AG20443 (cell line): ENCODE measurements around the gene OMA1.
"Not testable (repeated sequence)": the region's sequence is repeated elsewhere in the genome, so short reads cannot be mapped to it uniquely, and the experiment has no call there.

Experiments used
- DNase-seq: peaks from one replicate; pipeline ENCODE4 v3.0.0; 2012; ENCODE audit warnings: low spot score, mixed read lengths

The OMA1 gene

DNA sequence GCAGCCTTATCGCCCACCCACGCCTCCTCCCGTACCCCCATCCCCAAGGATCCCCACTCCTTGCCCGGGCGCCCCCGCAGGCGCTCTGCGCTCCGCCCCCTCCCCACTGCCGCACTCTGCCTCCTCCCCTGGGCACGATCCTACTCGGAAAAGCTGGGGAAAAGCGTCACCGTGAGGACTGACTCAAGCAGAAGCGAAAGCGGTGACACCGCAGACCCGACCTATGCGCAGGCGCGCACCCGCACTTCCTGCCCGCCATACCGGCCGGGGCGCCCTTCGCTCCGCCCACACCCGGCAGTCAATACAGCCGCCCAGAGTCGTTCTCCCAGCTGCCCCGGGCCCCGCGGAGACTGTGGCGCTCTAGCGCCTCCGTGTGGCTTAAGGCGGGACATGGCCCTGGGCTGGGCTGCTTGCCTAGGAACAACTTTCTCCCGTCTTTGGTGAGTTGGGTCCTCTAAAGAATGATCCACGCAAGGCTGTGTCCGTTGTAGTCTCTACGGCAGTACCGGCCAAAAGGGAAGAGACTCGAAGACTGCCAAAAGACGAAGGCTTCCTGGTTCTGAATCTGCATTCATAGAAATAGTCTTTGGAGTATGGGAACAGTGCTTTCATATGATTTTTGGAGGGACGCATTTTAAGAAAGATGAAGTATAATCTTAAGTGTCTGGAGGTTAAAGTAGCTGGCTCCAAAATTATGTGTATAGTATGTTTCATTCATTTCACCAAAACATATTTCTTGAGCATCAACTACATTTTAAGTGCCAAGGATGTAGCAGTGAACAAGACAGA lies at the start of gene OMA1:
Gene OMA1 (minus strand): TSS at position 207 of the 789 bp plus-strand sequence. CDS start 7,432 bp downstream, outside the sequence.
- DNase-seq: peak; percentile 100

DNA sequence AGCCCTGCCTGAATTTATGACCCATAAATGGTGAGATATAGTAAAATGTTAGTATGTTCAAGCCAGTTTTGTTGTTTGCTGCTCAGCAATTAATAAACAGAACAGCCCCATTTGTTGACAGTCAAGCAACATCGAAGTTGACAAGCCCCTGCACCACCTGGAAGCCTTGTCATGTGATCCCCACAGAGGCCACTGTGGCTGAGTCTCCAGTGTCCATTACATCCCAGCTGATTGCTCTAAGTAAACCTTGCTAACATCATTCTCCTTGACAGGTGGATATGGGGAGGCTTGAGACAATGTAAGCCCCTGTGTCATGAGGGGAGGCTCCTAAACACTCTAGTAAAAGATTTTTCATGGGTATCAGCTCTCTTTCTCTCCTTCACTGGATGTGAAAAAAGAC lies 48.0 kb upstream of the OMA1 start:
- DNase-seq: no peak

DNA sequence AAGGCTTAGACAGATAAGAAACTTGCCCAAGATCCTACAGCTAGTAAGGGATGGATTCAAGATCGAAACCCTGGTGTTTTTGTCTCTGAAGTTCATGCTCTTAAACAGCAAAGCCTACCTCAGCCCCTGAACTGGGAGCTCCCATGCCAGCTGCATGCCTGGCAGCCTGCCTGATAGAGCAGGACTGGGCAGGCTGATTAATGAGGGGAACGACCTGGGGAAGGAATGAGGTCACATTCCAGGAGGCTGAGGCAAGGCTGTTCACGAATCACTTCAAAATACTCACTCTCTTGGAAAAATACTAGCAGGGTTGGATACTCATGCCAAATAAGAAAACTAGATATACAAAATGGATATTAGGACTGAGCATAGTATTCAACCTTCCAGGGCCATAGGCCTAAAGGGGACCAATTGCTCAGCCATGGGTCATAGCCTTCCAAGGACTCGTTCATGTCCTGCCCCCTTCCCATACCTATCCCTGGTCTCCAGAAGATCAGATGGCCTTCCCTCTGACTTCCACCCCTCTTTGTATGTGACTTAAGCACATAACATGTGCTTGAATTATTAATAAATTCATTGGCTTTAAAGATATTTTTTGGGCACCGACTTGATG lies 46.1 kb upstream of the OMA1 start:
- peak; percentile 91 for DNase-seq

DNA sequence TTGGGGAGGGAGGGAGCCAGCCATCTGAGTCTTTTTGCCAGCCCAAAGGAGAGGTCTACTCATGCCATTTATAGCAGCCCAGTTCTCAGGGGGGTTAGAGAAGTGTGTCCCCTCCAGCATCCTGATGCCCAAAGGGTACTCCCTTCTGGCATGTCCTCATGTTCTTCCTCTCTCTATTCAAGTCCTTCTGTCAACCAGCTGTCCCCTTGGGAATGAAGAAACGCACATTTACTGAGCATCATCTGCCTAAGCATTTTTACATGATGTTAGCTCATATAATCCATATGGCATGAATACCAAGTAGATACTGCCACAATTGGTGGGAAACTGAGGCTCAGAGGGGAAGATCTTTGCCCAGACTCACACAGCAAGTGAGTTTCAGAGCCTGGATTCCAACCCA lies 45.3 kb upstream of the OMA1 start:
- DNase-seq: no peak

DNA sequence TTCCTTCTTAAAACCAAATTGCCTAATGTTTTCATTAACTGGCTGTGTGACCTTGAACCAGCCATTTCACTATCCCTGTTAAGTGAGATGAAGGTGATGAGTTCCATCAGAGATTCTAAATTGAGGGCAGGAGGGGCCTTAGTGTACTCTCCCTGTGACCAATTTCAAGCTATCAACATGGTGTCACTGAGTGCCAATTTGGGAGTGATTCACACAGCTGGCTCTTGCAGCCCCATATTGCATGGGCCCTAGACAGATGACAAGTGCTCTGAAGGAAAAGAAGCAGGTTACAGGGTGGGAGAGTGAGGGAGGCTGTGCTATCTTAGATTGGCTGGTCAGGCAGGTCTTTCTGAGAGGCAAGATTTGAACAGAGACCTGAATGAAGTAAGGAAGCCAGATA lies 43.5 kb upstream of the OMA1 start:
- DNase-seq: no peak

DNA sequence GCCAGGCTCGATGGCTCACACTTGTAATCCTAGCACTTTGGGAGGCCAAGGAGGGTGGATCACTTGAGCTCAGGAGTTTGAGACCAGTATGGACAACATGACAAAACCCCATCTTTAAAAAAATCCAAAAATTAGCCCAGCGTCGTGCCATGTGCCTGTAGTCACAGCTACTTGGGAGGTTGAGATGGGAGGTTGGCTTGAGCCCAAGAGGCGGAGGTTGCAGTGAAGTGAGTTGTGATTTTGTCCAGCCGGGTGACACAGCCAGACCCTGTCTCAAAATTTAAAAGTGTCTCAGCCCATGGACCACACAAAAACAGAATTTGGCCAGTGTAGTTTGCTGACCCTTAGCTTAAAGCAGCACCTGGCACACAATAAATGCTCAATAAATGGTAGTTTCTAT lies 41.9 kb upstream of the OMA1 start:
- DNase-seq: no peak

DNA sequence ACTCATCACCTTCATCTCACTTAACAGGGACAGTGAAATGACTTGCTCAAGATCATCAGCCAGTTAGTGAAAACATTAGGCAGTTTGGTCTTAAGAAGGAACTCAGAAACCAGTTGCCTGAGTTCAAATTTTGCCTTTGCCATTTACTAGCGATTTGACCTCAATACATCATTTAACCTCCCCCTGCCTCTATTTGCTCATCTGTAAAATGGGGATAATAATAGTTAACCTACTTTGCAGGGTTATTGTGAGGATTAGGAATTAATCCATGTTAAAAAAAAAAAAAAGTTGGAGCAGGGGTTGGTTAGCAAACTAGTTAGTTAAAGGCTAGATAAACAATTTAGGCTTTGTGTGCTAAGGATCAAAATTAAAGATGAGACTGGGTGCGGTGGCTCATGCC lies 41.1 kb upstream of the OMA1 start:
- DNase-seq: no peak

DNA sequence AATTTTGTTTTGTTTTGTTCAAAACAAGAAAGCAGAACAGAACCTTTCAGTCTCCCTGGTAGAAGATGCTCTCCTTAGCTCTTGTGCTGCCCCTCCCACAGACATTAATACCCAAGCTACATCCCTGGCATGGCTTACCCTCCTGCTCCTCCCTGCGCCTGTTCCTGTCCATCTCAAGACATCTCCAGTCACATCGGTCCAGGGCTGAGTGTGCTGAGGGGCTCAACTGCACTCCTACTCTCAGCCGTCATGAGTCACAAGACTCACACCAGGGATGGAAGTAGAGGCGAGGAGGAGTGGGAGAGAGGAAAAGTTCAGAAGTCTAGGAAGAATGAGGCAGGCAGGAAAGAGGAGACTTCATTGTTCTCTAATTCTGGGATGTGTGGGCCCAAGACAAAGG lies 39.7 kb upstream of the OMA1 start:
- no peak for DNase-seq

DNA sequence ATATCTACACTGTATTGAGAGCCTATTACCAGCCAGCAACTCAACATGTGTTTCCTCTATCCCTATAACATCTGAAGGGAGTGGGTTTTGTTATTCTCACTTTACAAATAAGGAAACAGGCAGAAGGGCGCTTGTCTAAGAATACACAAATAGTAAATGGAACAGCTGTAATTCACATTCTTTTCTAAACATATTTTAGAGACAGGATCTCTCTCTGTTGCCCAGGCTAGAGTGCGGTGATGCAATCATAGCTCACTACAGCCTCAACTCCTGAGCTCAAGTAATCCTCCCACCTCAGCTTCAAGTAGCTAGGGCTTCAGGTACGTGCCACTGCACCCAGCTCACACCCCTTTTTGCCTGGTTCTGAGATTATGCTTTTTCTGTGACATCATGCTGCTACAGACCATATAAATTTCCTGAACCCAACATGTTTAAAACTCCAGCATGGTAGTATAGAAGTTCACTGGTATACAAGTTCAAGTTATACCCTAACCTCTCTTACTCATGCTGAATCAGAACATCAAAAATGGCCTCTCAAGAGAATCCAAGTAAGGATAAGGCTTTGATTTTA lies 39.1 kb upstream of the OMA1 start:
- DNase-seq: no peak

DNA sequence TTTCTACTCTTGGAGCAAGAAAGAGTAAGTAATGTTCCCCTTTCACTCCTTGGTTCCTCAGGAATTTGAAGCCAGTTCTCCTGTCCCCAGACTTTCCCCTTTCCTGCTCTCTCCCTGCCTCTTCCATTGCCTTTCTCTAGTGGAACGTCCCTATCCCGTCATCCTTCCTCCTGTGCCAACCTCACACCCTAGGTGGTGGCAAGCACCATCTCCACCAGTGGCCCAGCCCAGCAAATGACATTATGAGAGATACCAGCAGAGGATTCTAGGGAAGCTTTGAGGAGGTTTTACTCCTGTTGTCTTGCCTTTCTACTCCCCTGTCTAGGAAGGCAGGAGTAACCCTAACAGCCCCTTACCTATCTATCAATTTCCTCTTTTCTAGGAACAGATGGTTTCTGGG lies 38.6 kb upstream of the OMA1 start:
- no peak for DNase-seq

DNA sequence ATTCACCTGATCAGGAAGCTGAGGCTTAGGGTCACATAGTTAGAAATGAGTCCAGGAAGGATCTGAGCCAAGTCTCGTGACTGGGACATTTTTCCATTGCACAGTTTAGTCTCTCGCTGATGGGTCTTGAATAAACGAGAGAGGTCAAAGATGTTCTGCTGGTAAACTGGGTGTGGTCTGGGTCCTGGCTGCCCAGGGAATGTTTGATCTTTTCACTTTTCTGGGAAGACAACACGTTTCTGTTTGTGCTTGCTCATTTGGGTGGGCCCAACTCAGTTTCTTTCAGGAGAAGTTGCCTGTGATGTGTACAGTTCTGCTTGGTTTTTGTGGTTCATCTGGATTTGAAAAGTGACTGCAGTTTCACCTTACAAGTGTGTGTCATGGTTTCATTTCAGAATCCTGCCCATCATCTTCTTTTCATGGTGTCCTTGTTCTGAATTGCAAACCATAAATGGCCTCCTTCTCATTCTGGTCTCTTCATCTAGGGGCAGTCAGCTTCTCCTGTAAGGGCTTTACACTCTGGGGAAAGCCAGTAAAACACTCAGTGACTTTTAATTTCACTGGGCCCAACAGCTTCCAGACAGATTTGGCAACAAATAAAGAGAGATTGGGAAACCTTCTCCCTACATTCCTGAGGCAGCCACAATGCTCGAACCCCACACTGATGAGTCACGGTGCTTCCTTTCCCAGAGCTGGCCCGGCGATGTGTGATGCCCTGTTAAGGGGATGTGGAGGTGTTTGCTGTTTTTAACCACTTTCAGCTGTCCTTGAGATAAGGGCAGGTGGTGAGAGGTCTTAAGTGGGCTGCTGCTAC lies 37.8 kb upstream of the OMA1 start:
- DNase-seq: peak; percentile 93

DNA sequence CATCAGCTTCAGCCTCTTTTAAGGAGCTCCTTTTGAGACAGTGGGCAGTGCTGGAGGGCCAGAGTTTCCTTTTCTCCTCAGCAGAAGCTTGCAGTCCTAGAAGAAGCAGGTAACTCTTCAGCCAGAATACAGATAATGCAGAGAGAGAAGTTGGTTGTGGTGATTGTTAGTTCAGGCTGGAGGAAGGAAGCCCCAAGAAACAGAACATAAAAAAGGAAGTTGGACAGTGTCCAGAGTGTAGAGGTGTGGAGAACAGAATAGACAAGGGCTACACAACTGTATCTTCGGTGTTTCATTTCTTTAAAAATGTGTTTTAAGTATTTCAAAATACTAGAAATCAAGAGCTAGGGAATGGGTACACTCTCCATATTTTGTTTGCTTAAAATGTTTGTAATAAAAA lies 37.0 kb upstream of the OMA1 start:
- no peak for DNase-seq

DNA sequence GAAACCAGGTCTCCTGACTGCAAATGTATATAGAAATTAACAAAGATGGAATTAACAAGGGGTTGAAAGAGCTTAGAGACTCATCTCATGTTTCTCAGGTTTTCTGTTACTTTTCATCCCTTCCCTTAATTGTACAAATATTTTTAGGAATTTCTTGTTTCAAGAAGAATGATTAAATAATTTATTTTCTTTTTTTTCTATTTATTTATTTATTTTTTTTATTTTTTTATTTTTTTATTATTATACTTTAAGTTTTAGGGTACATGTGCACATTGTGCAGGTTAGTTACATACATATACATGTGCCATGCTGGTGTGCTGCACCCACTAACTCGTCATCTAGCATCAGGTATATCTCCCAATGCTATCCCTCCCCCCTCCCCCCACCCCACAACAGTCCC lies 35.6 kb upstream of the OMA1 start:
- DNase-seq: not testable (repeated sequence)

DNA sequence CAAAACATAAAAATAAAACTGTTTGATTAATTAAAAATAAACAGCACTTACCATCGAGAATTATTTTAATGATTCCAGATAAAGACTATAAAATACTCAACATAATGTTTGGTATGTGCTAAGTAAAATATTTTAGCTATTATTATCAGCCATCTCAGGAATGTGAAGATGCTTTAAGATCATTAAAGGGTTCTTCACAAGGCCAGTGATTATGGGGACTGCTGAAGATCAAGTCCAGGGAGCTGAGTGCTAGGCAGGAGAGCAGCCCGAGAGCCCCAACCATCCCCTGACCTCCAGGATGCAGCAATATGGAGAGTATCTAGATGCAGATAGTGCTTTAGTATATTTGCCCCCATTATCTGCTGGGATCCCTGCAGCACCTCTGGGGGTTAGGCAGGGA lies 35.1 kb upstream of the OMA1 start:
- no peak for DNase-seq

DNA sequence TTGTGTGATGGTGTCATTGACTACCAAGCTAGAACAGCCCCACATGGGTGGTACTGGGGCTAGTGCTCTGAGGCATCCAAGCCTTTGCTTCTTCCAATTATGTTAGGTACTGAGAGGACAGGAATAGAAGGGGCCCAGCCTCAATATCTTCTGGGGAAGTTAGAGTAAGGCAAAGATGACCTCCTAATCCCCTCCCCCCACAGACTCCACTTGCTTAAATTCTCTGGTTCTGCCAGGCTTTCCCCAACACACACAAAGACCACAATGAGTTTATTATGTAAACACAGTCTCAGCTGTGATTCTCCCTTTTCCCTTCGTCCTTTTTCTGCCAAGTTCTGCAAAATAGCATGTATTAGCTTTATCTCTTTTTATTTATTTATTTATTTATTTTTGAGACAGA lies 33.7 kb upstream of the OMA1 start:
- no peak for DNase-seq

DNA sequence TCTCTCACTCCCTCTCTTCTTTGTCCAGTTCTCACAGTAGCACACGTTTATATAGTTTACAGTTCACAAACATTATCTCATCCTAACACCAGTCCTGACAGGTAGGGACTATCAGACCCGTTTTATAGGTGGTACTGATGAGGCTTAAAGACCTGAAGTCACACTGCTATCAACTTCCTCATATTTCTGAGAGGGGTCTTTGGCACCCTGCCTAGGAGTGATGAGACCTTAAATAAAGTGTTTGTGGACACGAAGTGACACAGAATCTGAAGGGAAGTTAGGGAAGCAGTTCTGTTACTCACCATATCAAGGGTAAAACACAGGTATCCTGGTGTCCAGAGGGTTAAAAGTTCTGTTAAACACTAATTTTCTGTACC lies 31.1 kb upstream of the OMA1 start:
- DNase-seq: no peak

DNA sequence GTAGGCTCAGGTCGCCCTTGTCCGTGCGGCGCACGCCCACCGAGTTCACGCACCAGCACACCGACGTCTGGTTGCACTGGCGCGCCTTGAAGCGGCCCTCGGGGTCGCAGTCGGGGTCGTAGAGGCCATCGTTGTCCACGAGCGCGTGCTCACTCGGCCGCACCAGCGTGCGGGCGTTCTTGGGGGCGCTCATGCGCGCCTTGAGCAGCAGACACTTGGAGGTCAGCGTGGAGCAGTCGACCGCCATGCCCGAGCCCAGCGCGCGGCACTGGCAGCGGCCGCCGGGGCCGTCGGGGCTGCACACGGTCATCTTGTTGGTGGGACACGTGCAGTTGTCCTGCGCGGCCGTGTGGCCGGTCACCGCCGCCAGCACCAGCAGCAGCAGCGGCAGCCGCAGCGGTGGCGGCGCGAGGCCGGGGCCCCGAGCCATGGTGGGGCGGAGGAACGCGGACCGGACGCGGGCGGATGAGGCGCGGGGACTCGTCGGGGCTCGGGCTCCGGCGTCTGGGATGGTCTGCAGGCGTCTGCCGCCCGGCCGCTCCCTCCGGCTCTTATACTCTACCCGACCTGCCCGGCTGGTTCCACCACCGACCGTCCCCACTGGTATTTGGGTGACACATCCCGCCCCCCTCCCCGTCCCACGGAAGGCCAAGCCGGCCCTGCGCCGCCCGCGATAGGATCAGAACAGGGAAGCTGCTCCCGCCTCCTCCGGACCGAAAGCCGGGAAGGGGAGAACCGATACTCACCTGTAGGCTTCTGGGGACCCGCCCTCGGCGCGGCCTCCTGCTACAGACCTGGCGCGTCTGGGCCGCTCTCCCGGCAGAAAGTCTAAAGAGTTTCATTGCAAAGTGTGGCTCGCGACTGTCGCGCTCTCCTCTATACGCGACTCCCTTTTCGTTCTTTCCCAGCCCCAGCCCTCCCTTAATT lies 30.5 kb upstream of the OMA1 start, which contains the start of gene TACSTD2:
Gene TACSTD2 (minus strand): TSS at position 526 of the 927 bp plus-strand sequence. CDS start 96 bp downstream, at position 430.
- peak; percentile 39 for DNase-seq

DNA sequence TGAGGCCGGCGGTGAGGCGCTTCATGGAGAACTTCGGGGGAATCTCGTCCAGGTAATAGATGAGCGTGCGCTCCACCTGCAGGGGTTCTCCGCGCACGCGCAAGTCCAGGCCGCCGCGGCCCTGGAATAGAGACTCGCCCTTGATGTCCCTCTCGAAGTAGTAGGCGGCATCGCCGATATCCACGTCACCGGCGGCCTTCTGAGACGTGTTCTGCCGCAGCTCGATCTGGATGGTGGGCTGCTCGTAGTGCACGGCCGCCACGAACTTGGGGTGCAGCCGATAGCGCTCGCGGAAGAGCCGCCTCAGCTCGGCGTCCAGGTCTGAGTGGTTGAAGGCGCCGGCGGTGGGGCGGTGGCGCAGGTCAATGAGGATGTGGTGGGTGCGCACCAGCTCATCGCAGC lies 29.8 kb upstream of the OMA1 start:
- DNase-seq: no peak

DNA sequence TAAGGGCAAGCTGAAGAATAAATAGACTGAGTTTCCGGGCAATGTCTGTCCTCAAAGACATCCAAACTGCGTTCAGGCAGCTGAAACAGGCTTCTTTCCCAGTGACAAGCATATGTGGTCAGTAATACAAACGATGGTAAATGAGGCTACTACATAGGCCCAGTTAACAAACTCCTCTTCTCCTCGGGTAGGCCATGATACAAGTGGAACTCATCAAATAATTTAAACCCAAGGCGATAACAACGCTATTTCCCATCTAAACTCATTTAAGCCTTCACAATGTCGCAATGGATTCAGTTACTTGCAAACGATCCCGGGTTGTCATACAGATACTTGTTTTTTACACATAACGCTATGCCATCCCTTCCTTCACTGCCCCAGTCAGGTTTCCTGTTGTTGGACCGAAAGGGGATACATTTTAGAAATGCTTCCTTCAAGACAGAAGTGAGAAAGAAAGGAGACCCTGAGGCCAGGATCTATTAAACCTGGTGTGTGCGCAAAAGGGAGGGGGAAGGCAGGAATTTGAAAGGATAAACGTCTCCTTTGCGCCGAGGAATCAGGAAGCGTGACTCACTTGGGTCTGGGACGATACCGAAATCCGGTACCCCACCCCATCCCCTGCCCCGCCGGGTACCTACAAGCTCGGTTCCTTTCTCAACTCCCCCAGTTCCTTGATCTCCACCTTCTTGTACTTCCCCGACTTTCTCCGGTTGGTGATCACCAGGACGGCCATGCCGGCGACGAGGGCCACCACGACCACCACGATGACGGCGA lies 29.2 kb upstream of the OMA1 start:
- DNase-seq: no peak

DNA sequence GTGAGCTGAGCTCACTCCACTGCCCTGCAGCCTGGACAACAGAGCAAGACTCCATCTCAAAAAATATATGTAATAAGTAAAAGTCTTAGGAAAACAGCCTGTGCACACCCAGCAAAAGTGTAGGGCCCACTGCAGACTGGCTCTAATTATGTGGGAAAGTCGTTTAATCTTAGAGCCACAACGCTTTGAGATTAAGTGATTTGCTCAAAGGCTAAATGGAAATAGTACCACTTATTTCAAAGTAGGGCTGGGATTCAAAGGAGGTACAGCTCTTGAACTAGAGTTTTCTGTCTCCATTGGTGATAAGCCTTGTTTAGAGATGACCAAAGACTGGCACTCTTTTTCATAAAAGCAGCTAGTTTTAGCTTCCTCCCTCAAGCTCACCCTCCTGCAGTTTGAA lies 28.3 kb upstream of the OMA1 start:
- DNase-seq: no peak
